ENCODE results near the gene PLAGL1. TPM values are rescaled to one million over a fixed set of nuclear protein-coding genes. Genes with fewer than 3 reads are reported as not detected.
"Not testable (repeated sequence)": the region's sequence is repeated elsewhere in the genome, so short reads cannot be mapped to it uniquely, and the experiment has no call there.

The PLAGL1 gene, protein sequence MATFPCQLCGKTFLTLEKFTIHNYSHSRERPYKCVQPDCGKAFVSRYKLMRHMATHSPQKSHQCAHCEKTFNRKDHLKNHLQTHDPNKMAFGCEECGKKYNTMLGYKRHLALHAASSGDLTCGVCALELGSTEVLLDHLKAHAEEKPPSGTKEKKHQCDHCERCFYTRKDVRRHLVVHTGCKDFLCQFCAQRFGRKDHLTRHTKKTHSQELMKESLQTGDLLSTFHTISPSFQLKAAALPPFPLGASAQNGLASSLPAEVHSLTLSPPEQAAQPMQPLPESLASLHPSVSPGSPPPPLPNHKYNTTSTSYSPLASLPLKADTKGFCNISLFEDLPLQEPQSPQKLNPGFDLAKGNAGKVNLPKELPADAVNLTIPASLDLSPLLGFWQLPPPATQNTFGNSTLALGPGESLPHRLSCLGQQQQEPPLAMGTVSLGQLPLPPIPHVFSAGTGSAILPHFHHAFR
- 6.5 and 14.2 TPM in 2 replicates for total RNA-seq

- DNase-seq, result peak; percentile 76
These were observed at the start of gene PLAGL1 for GRCh38 chr6:144008120-144008811. Gene PLAGL1, minus strand, starts transcription at chr6:144008259. Its CDS starts 60,123 bp downstream, at chr6:143948136.

GRCh38 chr6:144055121-144055931 is 47.3 kb upstream of the PLAGL1 start:
- DNase-seq, result no peak

DNA sequence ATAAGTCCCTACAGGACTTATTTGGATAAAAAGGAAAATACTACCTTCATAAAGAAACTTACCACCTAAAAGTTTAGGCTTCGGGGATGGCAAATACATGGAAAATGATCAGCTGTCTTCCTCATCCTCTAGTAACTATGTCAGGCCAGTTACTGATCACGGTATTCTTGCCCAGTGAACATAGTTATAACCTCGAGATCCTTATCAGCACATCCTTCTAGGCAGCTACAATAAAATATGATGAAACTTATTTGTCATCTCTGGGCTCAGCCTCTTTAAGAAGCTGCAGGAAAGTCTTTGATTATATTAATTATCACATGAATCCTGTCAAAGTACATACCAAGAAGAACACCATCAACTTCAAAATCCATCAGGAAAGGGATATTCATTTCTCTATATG is 45.5 kb upstream of the PLAGL1 start:
- no peak for DNase-seq

- no peak for DNase-seq
These were observed 44.4 kb upstream of the PLAGL1 start for GRCh38 chr6:144052488-144052887.

DNA sequence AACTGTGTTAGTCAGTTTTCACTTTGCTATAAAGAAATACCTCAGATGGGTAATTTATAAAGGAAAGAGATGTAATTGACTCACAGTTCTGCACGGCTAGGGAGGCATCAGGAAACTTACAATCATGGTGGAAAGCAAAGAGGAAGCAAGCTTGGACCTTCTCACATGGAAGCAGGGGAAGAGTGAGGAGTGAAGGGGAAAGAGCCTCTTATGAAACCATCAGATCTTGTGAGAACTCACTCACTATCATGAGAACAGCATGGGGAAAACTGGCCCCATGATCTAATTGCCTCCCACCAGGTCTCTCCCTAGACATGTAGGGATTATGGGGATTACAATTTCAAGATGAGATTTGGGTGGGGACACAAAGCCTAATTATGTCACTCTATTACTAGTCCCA is 41.3 kb upstream of the PLAGL1 start:
- DNase-seq, result no peak

DNA sequence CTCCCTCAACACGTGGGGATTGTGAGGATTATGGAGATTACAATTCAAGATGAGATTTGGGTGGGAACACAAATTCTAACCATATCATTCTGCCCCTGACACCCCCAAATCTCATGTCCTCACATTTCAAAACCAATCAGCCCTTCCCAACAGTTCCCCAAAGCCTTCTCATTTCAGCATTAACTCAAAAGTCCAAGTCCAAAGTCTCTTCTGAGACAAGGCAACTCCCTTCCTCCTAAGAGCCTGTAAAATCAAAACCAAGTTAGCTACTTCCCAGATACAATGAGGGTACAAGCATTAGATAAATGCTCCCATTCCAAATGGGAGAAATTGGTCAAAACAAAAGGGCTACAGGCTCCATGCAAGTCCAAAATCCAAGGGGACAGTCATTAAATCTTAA is 39.6 kb upstream of the PLAGL1 start:
- DNase-seq, result no peak

DNA sequence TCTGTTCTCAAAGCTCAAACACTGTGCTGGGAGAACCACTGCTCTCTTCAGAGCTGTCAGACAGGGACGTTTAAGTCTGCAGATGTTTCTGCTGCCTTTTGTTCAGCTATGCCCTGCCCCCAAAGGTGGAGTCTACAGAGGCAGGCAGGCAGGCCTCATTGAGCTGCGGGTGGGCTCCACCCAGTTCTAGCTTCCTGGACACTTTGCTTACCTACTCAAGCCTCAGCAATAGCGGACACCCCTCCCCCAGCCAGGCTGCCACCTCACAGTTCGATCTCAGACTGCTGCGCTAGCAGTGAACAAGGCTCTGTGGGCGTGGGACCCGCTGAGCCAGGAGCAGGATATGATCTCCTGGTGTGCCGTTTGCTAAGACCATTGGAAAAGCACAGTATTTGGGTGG is 38.6 kb upstream of the PLAGL1 start:
- DNase-seq, result not testable (repeated sequence)

DNA sequence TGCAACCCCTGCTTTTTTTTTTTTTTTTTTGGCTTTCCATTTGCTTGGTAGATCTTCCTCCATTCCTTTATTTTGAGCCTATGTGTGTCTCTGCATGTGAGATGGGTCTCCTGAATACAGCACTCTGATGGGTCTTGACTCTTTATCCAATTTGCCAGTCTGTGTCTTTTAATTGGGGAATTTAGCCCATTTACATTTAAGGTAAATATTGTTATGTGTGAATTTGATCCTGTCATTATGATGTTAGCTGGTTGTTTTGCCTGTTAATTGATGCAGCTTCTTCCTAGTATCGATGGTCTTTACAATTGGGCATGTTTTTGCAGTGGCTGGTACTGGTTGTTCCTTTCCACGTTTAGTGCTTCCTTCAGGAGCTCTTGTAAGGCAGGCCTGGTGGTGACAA is 36.9 kb upstream of the PLAGL1 start:
- DNase-seq, result not testable (repeated sequence)

GRCh38 chr6:144036835-144037195 is 28.8 kb upstream of the PLAGL1 start:
- DNase-seq, result no peak

- DNase-seq, result peak; percentile 7
These were observed 28.2 kb upstream of the PLAGL1 start for GRCh38 chr6:144036064-144036834.

DNA sequence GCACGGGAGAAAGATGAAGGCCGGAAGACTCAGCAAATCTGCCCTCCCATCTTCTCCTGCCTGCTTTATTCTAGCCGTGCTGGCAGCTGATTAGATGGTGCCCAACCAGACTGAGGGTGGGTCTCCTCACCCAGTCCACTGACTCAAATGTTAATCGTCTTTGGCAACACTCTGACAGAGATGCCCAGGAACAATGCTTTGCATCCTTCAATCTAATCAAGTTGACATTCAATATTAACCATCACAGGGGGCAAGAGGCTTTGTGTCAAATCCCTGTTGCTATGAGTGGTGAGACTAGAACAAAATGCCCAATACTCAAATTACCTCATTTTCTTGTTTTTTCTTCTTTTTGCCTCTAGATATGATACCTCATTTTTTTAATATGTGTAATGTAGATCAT is 27.4 kb upstream of the PLAGL1 start:
- DNase-seq, result no peak

GRCh38 chr6:144033816-144034735 is 26.0 kb upstream of the PLAGL1 start:
- DNase-seq, result no peak

DNA sequence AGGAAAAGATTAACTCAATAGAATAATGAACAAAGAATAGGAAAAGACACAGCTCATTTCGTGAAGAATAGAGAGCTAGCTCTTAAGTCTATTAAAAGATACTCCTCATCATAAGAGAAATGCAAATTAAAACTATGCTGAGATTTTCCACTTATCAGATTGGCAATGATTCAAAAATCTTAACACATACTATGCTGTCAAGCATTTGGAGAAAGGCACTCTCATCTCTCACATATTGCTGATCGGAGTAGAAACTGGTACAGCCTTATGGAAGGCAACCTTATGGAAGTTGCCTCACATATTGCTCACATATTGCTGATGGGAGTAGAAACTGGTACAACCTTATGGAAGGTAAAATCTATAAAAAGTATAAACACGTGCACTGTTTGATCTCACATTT is 21.4 kb upstream of the PLAGL1 start:
- DNase-seq, result no peak

DNA sequence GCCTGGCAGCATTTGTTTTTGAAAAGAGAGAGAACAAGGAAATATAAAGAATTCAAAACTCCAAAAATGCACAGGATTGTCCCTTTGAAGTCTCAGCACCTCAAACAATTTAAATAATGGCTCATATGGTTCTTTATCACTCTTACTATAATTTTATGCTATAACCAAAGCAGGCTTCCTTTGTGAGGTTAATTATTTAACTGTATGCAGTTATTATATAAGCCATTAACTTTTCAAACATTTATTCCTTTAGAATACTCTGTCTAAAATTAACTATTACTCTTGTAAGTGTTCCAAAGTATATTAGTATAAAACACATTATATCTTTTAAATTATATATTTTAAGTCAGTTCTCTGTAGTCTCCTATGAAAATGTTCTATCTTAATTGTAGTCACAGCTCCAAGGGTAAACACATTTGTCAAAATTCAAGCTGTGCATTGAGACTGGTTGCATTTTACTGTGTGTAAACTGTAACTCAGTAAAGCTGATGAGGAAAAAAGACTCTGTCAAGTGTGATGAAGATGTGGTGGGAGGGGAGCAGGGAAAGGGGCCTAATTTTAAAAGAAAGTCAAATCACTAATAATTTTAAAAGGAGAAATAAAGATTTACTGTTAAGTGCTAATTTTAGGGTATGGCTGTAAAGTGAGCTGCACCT is 20.0 kb upstream of the PLAGL1 start:
- no peak for DNase-seq

GRCh38 chr6:144023216-144023615 is 15.2 kb upstream of the PLAGL1 start:
- DNase-seq, result no peak

- DNase-seq, result no peak
These were observed 11.9 kb upstream of the PLAGL1 start for GRCh38 chr6:144019929-144020328.

GRCh38 chr6:144017166-144018094 is 9.4 kb upstream of the PLAGL1 start:
- DNase-seq, result no peak

- DNase-seq, result peak; percentile 89
These were observed 5.4 kb upstream of the PLAGL1 start for GRCh38 chr6:144013486-144013909.

- no peak for DNase-seq
These were observed 4.5 kb upstream of the PLAGL1 start for GRCh38 chr6:144012534-144012933.

All from dermis blood vessel endothelial cell (primary cell).